SK-N-SH (cell line): ENCODE results near the gene TCF19. TPM values are rescaled to one million over a fixed set of nuclear protein-coding genes. Genes with fewer than 3 reads are reported as not detected.

ENCODE experiments used
- CTCF ChIA-PET: fragments of 300-600, 350-600 bp; formaldehyde crosslinking; extraction: SDS; loops from one replicate; lab custom pipeline; 2021; lab: Yijun Ruan, JAX
- POLR2A ChIA-PET: fragments of 350-600 bp; sonication (Branson Sonifier 250); formaldehyde crosslinking; extraction: SDS; loops from one replicate; lab custom pipeline; 2020; ENCODE audit warnings: antibody characterized with exemption, inconsistent platforms; lab: Yijun Ruan, JAX
- DNase-seq: peaks from one replicate; pipeline ENCODE4 v3.0.0; 2012
- H2AFZ ChIP-seq: fragments of 200-600 bp; sonication (generic); 2 replicates; pipeline ENCODE4 v1.8.1; 2016; ENCODE audit warnings: antibody characterized with exemption, mild to moderate bottlenecking, low read depth
- H3F3A ChIP-seq: fragments of 200-600 bp; sonication (generic); replicated peaks from 2 replicates; pipeline ENCODE3; 2016; ENCODE audit warnings: antibody characterized with exemption, mild to moderate bottlenecking; ENCODE audit not compliant: insufficient read depth
- H3K27ac ChIP-seq, 2 experiments: fragments of 200-500 bp in 1 of 2; fragments of 200-600 bp in 1 of 2; sonication (Bioruptor generic) in 1 of 2; sonication (generic), shearing (Covaris generic) in 1 of 2; 2 replicates each; pipeline versions ENCODE4 v1.5.1 to v1.6.1; 2014 to 2016; ENCODE audit warnings: low read depth in 2 of 2, inconsistent platforms in 1 of 2, low read length in 1 of 2, mild to moderate bottlenecking in 1 of 2, mixed read lengths in 1 of 2
- H3K27me3 ChIP-seq: fragments of 200-600 bp; sonication (generic), shearing (Covaris generic); 2 replicates; pipeline ENCODE4 v1.6.1; 2016; ENCODE audit warnings: mixed run types; ENCODE audit not compliant: insufficient read depth
- H3K36me3 ChIP-seq, 2 experiments: fragments of 200-500 bp in 1 of 2; fragments of 200-600 bp in 1 of 2; sonication (Bioruptor generic) in 1 of 2; sonication (generic) in 1 of 2; replicated peaks in 1 of 2; 2 replicates each; pipeline versions ENCODE3 to v1.5.1; 2014 to 2016; ENCODE audit warnings: low read length in 1 of 2, mild to moderate bottlenecking in 1 of 2; ENCODE audit not compliant: insufficient read depth in 2 of 2, control insufficient read depth in 1 of 2
- H3K4me1 ChIP-seq, 2 experiments: fragments of 200-500 bp in 1 of 2; fragments of 200-600 bp in 1 of 2; sonication (Bioruptor generic) in 1 of 2; sonication (generic), shearing (Covaris generic) in 1 of 2; 2 replicates each; pipeline versions ENCODE4 v1.5.1 to v1.6.1; 2014 to 2016; ENCODE audit warnings: low read depth in 1 of 2, low read length in 1 of 2, mixed run types in 1 of 2; ENCODE audit not compliant: insufficient read depth in 2 of 2, control insufficient read depth in 1 of 2
- H3K4me2 ChIP-seq: fragments of 200-600 bp; sonication (generic), shearing (Covaris generic); 2 replicates; pipeline ENCODE4 v1.6.1; 2017; ENCODE audit warnings: mixed run types
- H3K4me3 ChIP-seq, 2 experiments: fragments of 200-500 bp in 1 of 2; fragments of 200-600 bp in 1 of 2; sonication (Bioruptor generic) in 1 of 2; sonication (generic), shearing (Covaris generic) in 1 of 2; 2 replicates each; pipeline versions ENCODE4 v1.5.1 to v1.8.1; 2014 to 2016; ENCODE audit warnings: low read depth in 2 of 2, inconsistent platforms in 1 of 2, low read length in 1 of 2, mild to moderate bottlenecking in 1 of 2, mixed read lengths in 1 of 2, moderate library complexity in 1 of 2
- H3K79me2 ChIP-seq: fragments of 200-600 bp; sonication (generic); 2 replicates; pipeline ENCODE4 v1.8.1; 2017; ENCODE audit warnings: mild to moderate bottlenecking; ENCODE audit not compliant: insufficient read depth
- H3K9ac ChIP-seq: fragments of 200-600 bp; sonication (generic); 2 replicates; pipeline ENCODE4 v1.6.1; 2017; ENCODE audit warnings: mixed run types
- H3K9me2 ChIP-seq: fragments of 200-600 bp; sonication (generic); 2 replicates; pipeline ENCODE4 v1.6.1; 2017; ENCODE audit warnings: mixed run types
- H3K9me3 ChIP-seq: fragments of 200-600 bp; sonication (generic); 2 replicates; pipeline ENCODE4 v1.6.1; 2017; ENCODE audit warnings: mixed run types, mild to moderate bottlenecking, moderate library complexity
- H4K20me1 ChIP-seq: fragments of 200-600 bp; sonication (generic); 2 replicates; pipeline ENCODE4 v1.6.1; 2017; ENCODE audit warnings: mild to moderate bottlenecking, mixed run types; ENCODE audit not compliant: insufficient read depth
- CHD2 ChIP-seq: fragments of 150-350 bp; IDR thresholded peaks from 2 replicates; pipeline ENCODE4 v1.6.1; 2018; ENCODE audit warnings: low read length; ENCODE audit not compliant: partially characterized antibody
- ELF1 ChIP-seq: IDR thresholded peaks from 2 replicates; pipeline ENCODE4 v1.4.0; 2012
- EZH2phosphoT487 ChIP-seq: fragments of 200-600 bp; sonication (generic); IDR thresholded peaks from 2 replicates; pipeline ENCODE4 v1.6.1; 2017; ENCODE audit warnings: low read depth, mixed run types, mild to moderate bottlenecking, antibody characterized with exemption, moderate library complexity, borderline replicate concordance
- FOXJ3 ChIP-seq: sonication (generic); formaldehyde crosslinking; IDR thresholded peaks from 2 replicates; pipeline ENCODE4 v1.5.1; 2020; ENCODE audit warnings: mild to moderate bottlenecking, missing genetic modification reagents
- GATA2 ChIP-seq: sonication (generic); formaldehyde crosslinking; IDR thresholded peaks from 2 replicates; pipeline ENCODE4 v1.5.0; 2020; ENCODE audit warnings: mild to moderate bottlenecking, missing genetic modification reagents
- RFX5 ChIP-seq: IDR thresholded peaks from 2 replicates; pipeline ENCODE4 v1.6.1; 2012; ENCODE audit warnings: mild to moderate bottlenecking, improper control_type of control experiment, low read length
- SIN3A ChIP-seq: IDR thresholded peaks from 2 replicates; pipeline ENCODE4 v1.6.1; 2012; ENCODE audit warnings: low read depth, mild to moderate bottlenecking, low read length, moderate library complexity, borderline replicate concordance
- SMC3 ChIP-seq: IDR thresholded peaks from 2 replicates; pipeline ENCODE4 v1.6.1; 2012; ENCODE audit warnings: low read depth, low read length, improper control_type of control experiment
- TCF12 ChIP-seq: IDR thresholded peaks from 2 replicates; pipeline ENCODE4 v1.4.0; 2012
- YY1 ChIP-seq: IDR thresholded peaks from 2 replicates; pipeline ENCODE4 v1.4.0; 2012; ENCODE audit warnings: low read depth, mild to moderate bottlenecking
- WGBS: methylation state at CpG from one replicate; pipeline ENCODE4 v1.1.6; 2017; ENCODE audit warnings: low lambda C conversion rate; 5-methylcytosine and 5-hydroxymethylcytosine counted together
- polyA plus RNA-seq, 3 experiments: library from polyadenylated mRNA; depleted of rRNA; stranded (reverse); fragments of >200 nt; gene quantifications; 2 replicates each; pipeline ENCODE4 v1.2.3, GENCODE V29; 2012
- TF ChIP-seq, protein P1 (sequence below): IDR thresholded peaks from 2 replicates; pipeline ENCODE4 v1.4.0; 2012; ENCODE audit warnings: low read depth, borderline replicate concordance
- TF ChIP-seq, protein P2 (sequence below): fragments of 150-350 bp; IDR thresholded peaks from 2 replicates; pipeline ENCODE4 v1.6.1; 2016; ENCODE audit warnings: mild to moderate bottlenecking, low read depth, low read length
- TF ChIP-seq, protein P3 (sequence below): IDR thresholded peaks from 2 replicates; pipeline ENCODE4 v1.4.0; 2012; ENCODE audit warnings: low read depth, borderline replicate concordance

The TCF19 gene
- polyA plus RNA-seq, 1 of the 3 experiments (the other 2 are of a cell fraction): 9.3 TPM

DNA sequence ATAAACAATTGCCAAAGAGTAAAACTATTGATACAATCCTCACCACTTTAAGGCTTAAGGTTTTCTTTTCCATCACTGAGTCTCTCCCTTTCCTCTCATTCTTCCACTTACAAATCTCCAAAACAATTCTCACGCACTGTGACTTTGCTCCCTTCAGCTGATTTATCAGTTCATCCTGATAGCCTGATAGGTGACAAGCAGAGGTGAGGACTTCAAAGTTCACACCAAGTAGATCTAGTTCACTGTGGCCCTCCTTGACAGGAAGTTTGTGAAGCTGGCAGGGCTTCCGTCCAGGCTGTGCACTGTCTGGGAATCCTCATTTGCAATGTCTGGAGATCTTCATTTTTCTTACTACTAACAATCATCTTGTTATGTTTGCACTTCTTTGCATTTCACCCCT, 47.2 kb downstream of the TCF19 start:
- Histone ChIP-seq H3K79me2 (no peaks in the 10 kb centered on the region), H3K9me2 (no peaks in the 10 kb centered on the region), H4K20me1 (no peaks in the 10 kb centered on the region), H2AFZ (no peak overlapping the region), H3K9ac (no peak overlapping the region), H3K4me2 (no peak overlapping the region), H3K27ac (no peak overlapping the region), H3K4me1 (peaks cover 2 to 7% of the 10 kb centered on the region in 2 experiments; a peak in 2 of 4 replicates), H3K36me3 (peaks cover 0 to 1% of the 10 kb centered on the region in 2 experiments), H3K9me3 (no peaks in the 10 kb centered on the region), H3F3A (no peaks in the 10 kb centered on the region), H3K27me3 (peaks cover 6% of the 10 kb centered on the region; the same call in 1 of the 2 replicates), H3K4me3 (no peak overlapping the region)
- 60% methylated on average over 2 of the region's 2 CpGs for WGBS
- POLR2A ChIA-PET: no interaction called here
- no peak for DNase-seq
- CTCF ChIA-PET: interaction anchor here (1.1 to 2.6 kb wide), 4 partner anchors 13 to 162 kb away, joined by 3 to 11 read pairs (median 4); no protein-coding TSS in a partner anchor
- TF ChIP-seq FOXJ3 (CRISPR knock-in tag): no peak
- no peak for TF ChIP-seq TCF12
- no peak for TF ChIP-seq SMC3
- TF ChIP-seq ELF1: no peak

DNA sequence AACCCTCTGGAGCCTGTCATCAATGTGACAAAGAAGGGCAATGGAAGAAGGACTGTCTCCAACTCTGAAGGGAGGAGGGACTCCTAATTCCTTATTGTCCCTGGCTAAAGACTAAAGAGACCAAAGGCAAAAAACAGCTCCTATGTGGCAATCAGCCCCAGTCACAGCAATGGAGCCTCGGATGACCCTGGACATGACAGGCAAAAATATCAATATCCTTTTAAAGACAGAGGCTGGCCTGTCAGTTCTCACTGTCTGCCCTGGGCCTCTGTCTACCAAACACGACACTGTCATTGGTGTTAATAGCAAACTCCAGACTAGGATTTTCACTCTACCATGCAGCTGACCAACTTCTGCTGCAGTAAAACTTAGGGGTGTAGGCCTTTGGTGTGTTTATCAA, 50.1 kb downstream of the TCF19 start:
- no peak for TF ChIP-seq CHD2
- no peak for TF ChIP-seq YY1
- no peak for TF ChIP-seq SIN3A
- TF ChIP-seq GATA2: no peak
- TF ChIP-seq RFX5: no peak
- TF ChIP-seq, protein P1, sequence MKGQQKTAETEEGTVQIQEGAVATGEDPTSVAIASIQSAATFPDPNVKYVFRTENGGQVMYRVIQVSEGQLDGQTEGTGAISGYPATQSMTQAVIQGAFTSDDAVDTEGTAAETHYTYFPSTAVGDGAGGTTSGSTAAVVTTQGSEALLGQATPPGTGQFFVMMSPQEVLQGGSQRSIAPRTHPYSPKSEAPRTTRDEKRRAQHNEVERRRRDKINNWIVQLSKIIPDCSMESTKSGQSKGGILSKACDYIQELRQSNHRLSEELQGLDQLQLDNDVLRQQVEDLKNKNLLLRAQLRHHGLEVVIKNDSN: no peak
- no peak for TF ChIP-seq EZH2phosphoT487
- TF ChIP-seq, protein P2, sequence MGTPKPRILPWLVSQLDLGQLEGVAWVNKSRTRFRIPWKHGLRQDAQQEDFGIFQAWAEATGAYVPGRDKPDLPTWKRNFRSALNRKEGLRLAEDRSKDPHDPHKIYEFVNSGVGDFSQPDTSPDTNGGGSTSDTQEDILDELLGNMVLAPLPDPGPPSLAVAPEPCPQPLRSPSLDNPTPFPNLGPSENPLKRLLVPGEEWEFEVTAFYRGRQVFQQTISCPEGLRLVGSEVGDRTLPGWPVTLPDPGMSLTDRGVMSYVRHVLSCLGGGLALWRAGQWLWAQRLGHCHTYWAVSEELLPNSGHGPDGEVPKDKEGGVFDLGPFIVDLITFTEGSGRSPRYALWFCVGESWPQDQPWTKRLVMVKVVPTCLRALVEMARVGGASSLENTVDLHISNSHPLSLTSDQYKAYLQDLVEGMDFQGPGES: no peak
- TF ChIP-seq, protein P3, sequence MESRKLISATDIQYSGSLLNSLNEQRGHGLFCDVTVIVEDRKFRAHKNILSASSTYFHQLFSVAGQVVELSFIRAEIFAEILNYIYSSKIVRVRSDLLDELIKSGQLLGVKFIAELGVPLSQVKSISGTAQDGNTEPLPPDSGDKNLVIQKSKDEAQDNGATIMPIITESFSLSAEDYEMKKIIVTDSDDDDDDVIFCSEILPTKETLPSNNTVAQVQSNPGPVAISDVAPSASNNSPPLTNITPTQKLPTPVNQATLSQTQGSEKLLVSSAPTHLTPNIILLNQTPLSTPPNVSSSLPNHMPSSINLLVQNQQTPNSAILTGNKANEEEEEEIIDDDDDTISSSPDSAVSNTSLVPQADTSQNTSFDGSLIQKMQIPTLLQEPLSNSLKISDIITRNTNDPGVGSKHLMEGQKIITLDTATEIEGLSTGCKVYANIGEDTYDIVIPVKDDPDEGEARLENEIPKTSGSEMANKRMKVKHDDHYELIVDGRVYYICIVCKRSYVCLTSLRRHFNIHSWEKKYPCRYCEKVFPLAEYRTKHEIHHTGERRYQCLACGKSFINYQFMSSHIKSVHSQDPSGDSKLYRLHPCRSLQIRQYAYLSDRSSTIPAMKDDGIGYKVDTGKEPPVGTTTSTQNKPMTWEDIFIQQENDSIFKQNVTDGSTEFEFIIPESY: no peak
- TF ChIP-seq, all 33 proteins: peak for 0
- Histone ChIP-seq H3K27me3 (peaks cover 23% of the 10 kb centered on the region; the same call in 1 of the 2 replicates), H3K4me2 (no peak overlapping the region), H3K36me3 (no peaks in the 10 kb centered on the region), H3K4me1 (peaks cover 1% of the 10 kb centered on the region in 2 experiments; a peak in 2 of 4 replicates), H3K9ac (no peak overlapping the region), H3K9me3 (no peaks in the 10 kb centered on the region), H3K79me2 (no peaks in the 10 kb centered on the region), H3K27ac (no peak overlapping the region), H3F3A (no peaks in the 10 kb centered on the region), H3K4me3 (no peak overlapping the region), H4K20me1 (no peaks in the 10 kb centered on the region), H3K9me2 (no peaks in the 10 kb centered on the region), H2AFZ (no peak overlapping the region)
- 30% methylated on average over 2 of the region's 2 CpGs for WGBS
- DNase-seq: no peak
- CTCF ChIA-PET: interaction anchor here (1.2 kb wide), 1 partner anchor 16 kb away, joined by 3 read pairs; no protein-coding TSS in a partner anchor
- POLR2A ChIA-PET: no interaction called here
